Activated naive CD8-positive, alpha-beta T cell (primary cell): ENCODE measurements around the gene IL1B.
"Not testable (repeated sequence)": the region's sequence is repeated elsewhere in the genome, so short reads cannot be mapped to it uniquely, and the experiment has no call there.

Experiments used
- H3K27ac Mint-ChIP-seq: one replicate; pipeline ENCODE4 v1.8.0; 2021; ENCODE audit warnings: mixed read lengths
- H3K27me3 Mint-ChIP-seq: one replicate; pipeline ENCODE4 v1.8.0; 2021; ENCODE audit warnings: mixed read lengths
- H3K36me3 Mint-ChIP-seq: one replicate; pipeline ENCODE4 v1.8.0; 2021; ENCODE audit warnings: mixed read lengths
- H3K4me1 Mint-ChIP-seq: one replicate; pipeline ENCODE4 v1.8.0; 2021; ENCODE audit warnings: low read depth, mixed read lengths
- H3K4me3 Mint-ChIP-seq: one replicate; pipeline ENCODE4 v1.8.0; 2021; ENCODE audit warnings: mild to moderate bottlenecking, mixed read lengths
- H3K9me3 Mint-ChIP-seq: one replicate; pipeline ENCODE4 v1.8.0; 2021; ENCODE audit warnings: low read depth, mixed read lengths

Gene IL1B

GRCh38 chr2:112835536-112836162, 930 bp downstream of the IL1B start:
- Mint-ChIP-seq H3K27ac (no peak overlapping the region), H3K36me3 (no peaks in the 10 kb centered on the region), H3K27me3 (peaks cover 3% of the 10 kb centered on the region), H3K4me1 (no peaks in the 10 kb centered on the region), H3K4me3 (no peak overlapping the region), H3K9me3 (no peaks in the 10 kb centered on the region)

GRCh38 chr2:112835061-112835501, 1.5 kb downstream of the IL1B start:
- Mint-ChIP-seq H3K27me3 (peaks cover 3% of the 10 kb centered on the region), H3K36me3 (no peaks in the 10 kb centered on the region), H3K27ac (no peak overlapping the region), H3K4me3 (no peak overlapping the region), H3K4me1 (no peaks in the 10 kb centered on the region), H3K9me3 (no peaks in the 10 kb centered on the region)

GRCh38 chr2:112834396-112835037, 2.1 kb downstream of the IL1B start:
- H3K4me3 Mint-ChIP-seq, result no peak overlapping the region
- no peaks in the 10 kb centered on the region for H3K9me3 Mint-ChIP-seq
- H3K27me3 Mint-ChIP-seq, result peaks cover 3% of the 10 kb centered on the region
- H3K27ac Mint-ChIP-seq, result no peak overlapping the region
- H3K36me3 Mint-ChIP-seq, result no peaks in the 10 kb centered on the region
- no peaks in the 10 kb centered on the region for H3K4me1 Mint-ChIP-seq

- no peak overlapping the region for H3K4me3 Mint-ChIP-seq
- H3K4me1 Mint-ChIP-seq, result no peaks in the 10 kb centered on the region
- no peak overlapping the region for H3K27ac Mint-ChIP-seq
- peaks cover 7% of the 10 kb centered on the region for H3K27me3 Mint-ChIP-seq
- H3K9me3 Mint-ChIP-seq, result no peaks in the 10 kb centered on the region
- H3K36me3 Mint-ChIP-seq, result no peaks in the 10 kb centered on the region
Observed at GRCh38 chr2:112833976-112834375, 2.6 kb downstream of the IL1B start.

GRCh38 chr2:112833639-112833931, 3.0 kb downstream of the IL1B start:
- not testable (repeated sequence) for H3K9me3 Mint-ChIP-seq, H3K4me1 Mint-ChIP-seq, H3K27ac Mint-ChIP-seq, H3K36me3 Mint-ChIP-seq, H3K27me3 Mint-ChIP-seq, H3K4me3 Mint-ChIP-seq

- Mint-ChIP-seq H3K4me1 (no peaks in the 10 kb centered on the region), H3K27ac (no peak overlapping the region), H3K4me3 (no peak overlapping the region), H3K9me3 (no peaks in the 10 kb centered on the region), H3K36me3 (no peaks in the 10 kb centered on the region), H3K27me3 (peaks cover 7% of the 10 kb centered on the region)
Observed at GRCh38 chr2:112832841-112833638, 3.5 kb downstream of the IL1B start.

DNA sequence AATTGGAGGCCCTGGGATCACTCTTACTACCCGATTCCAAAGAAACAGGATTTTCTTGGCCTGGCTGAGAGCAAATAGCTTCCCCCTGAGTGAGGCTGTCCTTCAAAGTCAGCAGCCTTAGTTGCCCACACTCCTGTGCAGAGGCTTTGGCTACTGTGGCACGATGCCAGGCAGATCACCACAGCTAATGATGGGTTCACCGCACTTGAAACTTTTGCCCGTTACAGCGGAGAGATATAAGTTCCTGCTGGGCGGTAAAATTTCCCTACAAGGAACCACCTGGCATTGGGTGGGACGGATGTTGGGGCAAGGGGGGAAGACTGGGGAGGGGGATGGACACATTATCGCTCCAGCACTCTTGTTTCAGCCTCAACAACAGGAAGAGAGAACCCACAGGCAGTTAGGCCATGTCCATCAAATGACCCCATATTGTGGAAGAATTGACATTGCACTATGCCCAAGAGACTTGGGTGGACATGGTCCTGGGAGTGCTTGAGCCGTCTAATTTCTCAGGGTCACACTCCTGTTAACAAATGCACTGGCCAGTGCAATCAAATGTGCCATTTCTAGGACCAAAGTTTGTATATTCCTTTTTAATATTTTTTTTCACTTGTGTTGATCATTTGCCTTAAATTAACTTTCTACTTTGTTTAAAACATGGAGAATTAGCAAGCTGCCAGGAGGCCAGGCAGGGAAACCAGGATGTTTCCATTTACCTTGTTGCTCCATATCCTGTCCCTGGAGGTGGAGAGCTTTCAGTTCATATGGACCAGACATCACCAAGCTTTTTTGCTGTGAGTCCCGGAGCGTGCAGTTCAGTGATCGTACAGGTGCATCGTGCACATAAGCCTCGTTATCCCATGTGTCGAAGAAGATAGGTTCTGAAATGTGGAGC, 4.4 kb downstream of the IL1B start:
- Mint-ChIP-seq H3K9me3 (no peaks in the 10 kb centered on the region), H3K4me3 (no peak overlapping the region), H3K27ac (no peak overlapping the region), H3K36me3 (no peaks in the 10 kb centered on the region), H3K4me1 (no peaks in the 10 kb centered on the region), H3K27me3 (peaks cover 7% of the 10 kb centered on the region)

DNA sequence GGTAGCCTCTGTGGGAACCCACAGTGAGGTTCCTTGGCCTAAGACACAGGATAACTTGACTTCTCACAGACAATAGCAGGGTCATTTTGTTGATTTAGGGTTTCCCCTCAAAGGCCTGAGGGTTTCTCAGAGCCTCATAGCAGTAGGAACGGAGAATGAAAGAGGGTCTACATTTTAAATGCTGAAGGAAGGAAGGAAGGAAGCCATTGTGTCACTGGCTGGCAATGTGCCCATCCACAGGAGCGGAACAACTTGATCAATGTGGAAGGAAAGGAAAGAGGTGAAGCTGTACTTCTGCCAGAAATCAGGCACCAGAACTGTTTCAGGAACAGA, 5.1 kb downstream of the IL1B start:
- no peaks in the 10 kb centered on the region for H3K9me3 Mint-ChIP-seq
- H3K27ac Mint-ChIP-seq, result no peak overlapping the region
- H3K27me3 Mint-ChIP-seq, result peaks cover 7% of the 10 kb centered on the region
- H3K4me3 Mint-ChIP-seq, result no peak overlapping the region
- H3K4me1 Mint-ChIP-seq, result no peaks in the 10 kb centered on the region
- no peaks in the 10 kb centered on the region for H3K36me3 Mint-ChIP-seq

DNA sequence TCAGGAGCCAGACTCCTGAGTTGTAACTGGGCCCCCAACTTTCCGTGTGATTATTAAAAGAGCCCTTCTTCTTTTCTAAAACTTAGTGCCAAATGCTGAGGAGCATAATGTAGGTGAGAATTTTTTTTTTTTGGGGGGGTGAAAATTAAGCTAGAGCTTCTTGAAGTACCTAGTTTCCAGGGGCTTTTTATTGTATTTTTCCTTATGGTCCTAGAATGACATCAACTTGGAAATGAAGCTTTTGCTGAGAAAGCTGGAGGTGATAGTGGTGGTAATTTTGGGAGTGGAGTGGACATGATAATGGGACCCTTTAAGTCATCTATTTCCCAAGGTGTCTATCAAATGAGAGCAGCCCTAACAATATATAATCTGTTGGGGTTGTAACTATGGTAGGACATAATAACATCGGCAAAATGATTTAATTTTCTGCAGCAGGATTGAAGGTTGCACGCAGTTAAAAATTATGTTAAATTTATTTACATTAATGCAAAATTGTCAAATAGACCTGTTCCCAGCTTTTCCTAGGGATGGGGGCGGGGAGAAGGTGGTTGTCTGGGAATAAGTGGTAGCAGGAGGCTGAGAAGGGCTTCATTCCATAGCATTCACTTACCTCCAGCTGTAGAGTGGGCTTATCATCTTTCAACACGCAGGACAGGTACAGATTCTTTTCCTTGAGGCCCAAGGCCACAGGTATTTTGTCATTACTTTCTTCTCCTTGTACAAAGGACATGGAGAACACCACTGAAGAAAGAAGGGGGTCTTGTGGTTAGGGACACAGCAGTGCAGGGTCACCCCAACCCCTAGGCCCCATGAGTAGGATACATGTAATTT, 5.7 kb downstream of the IL1B start:
- Mint-ChIP-seq H3K27me3 (peaks cover 7% of the 10 kb centered on the region), H3K4me3 (no peak overlapping the region), H3K9me3 (no peaks in the 10 kb centered on the region), H3K36me3 (no peaks in the 10 kb centered on the region), H3K27ac (no peak overlapping the region), H3K4me1 (no peaks in the 10 kb centered on the region)

DNA sequence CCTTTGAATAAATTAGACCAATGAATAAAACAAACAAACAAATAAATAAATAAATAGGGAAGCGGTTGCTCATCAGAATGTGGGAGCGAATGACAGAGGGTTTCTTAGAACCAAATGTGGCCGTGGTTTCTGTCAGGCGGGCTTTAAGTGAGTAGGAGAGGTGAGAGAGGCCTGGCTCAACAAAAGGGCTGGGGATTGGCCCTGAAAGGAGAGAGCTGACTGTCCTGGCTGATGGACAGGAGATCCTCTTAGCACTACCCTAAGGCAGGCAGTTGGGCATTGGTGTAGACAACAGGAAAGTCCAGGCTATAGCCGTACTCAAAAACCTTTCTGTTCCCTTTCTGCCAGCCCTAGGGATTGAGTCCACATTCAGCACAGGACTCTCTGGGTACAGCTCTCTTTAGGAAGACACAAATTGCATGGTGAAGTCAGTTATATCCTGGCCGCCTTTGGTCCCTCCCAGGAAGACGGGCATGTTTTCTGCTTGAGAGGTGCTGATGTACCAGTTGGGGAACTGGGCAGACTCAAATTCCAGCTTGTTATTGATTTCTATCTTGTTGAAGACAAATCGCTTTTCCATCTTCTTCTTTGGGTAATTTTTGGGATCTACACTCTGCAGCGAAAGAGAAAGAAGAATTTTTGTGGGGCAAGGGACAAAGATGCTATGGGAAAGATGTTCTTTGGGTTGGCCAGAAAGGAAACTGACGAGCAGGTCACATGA, 6.5 kb downstream of the IL1B start:
- Mint-ChIP-seq H3K4me3 (no peak overlapping the region), H3K9me3 (no peaks in the 10 kb centered on the region), H3K27me3 (peaks cover 7% of the 10 kb centered on the region), H3K27ac (no peak overlapping the region), H3K36me3 (no peaks in the 10 kb centered on the region), H3K4me1 (no peaks in the 10 kb centered on the region)

DNA sequence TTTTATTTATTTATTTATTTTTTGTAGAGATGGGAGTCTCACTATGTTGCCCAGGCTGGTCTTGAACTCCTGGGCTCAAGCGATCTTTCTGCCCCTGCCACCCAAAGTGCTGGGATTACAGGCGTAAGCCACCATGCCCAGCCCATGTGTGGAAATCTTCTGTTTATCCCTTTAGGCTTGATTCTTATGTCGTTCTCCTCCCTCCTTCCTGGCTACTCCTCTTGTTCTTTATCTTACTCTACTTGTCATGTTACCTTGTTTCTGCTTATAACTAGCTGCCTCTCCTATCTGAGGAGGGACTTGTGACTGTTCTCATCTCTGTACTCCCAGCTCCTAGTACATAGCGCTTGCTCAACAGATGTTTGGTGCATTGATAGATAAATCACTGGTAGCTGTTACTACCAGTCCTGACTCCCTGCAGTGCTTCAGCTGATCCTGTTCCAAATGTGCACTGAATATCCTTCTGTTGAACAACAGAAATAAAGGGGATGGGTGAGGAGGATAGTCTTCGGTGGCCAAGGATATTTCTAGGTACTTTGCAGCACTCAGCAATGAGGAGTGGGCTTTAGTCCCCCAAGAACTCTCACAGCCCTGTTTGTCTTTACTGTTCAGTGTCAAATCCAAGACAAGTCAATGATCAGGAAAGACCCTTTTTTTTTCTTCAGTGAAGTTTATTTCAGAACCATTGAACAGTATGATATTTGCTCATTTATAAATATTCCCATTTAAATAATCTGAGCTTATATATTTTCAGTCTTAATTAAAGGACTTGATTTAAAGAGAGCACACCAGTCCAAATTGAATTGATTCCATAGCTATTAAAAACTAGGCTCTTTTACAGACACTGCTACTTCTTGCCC, 7.2 kb downstream of the IL1B start:
- Mint-ChIP-seq H3K27ac (no peak overlapping the region), H3K4me1 (no peaks in the 10 kb centered on the region), H3K27me3 (peaks cover 7% of the 10 kb centered on the region), H3K9me3 (no peaks in the 10 kb centered on the region), H3K36me3 (no peaks in the 10 kb centered on the region), H3K4me3 (no peak overlapping the region)

- peaks cover 8% of the 10 kb centered on the region for H3K27me3 Mint-ChIP-seq
- no peaks in the 10 kb centered on the region for H3K4me1 Mint-ChIP-seq
- no peak overlapping the region for H3K27ac Mint-ChIP-seq
- no peak overlapping the region for H3K4me3 Mint-ChIP-seq
- no peaks in the 10 kb centered on the region for H3K9me3 Mint-ChIP-seq
- no peaks in the 10 kb centered on the region for H3K36me3 Mint-ChIP-seq
Observed at GRCh38 chr2:112828251-112828691, 8.3 kb downstream of the IL1B start.

GRCh38 chr2:112827604-112828185, 8.9 kb downstream of the IL1B start:
- no peaks in the 10 kb centered on the region for H3K4me1 Mint-ChIP-seq
- H3K36me3 Mint-ChIP-seq, result no peaks in the 10 kb centered on the region
- peaks cover 8% of the 10 kb centered on the region for H3K27me3 Mint-ChIP-seq
- no peaks in the 10 kb centered on the region for H3K9me3 Mint-ChIP-seq
- H3K4me3 Mint-ChIP-seq, result no peak overlapping the region
- no peak overlapping the region for H3K27ac Mint-ChIP-seq
